ENCODE results near the gene ZBTB47.

GRCh38 chr3:42674146-42674545 is 20.6 kb downstream of the ZBTB47 start:
- no peak for TF ChIP-seq CTCF (IDR thresholded peaks at IDR 0.05)
- TF ChIP-seq POLR2AphosphoS5 (IDR thresholded peaks at IDR 0.05) = no peak
